ENCODE measurements around the gene SCP2. TPM values are rescaled to one million over a fixed set of nuclear protein-coding genes. Genes with fewer than 3 reads are reported as not detected.

The SCP2 gene
- total RNA-seq, 4 donors from 2014 or later, result 114 to 311 (median 223) TPM

DNA sequence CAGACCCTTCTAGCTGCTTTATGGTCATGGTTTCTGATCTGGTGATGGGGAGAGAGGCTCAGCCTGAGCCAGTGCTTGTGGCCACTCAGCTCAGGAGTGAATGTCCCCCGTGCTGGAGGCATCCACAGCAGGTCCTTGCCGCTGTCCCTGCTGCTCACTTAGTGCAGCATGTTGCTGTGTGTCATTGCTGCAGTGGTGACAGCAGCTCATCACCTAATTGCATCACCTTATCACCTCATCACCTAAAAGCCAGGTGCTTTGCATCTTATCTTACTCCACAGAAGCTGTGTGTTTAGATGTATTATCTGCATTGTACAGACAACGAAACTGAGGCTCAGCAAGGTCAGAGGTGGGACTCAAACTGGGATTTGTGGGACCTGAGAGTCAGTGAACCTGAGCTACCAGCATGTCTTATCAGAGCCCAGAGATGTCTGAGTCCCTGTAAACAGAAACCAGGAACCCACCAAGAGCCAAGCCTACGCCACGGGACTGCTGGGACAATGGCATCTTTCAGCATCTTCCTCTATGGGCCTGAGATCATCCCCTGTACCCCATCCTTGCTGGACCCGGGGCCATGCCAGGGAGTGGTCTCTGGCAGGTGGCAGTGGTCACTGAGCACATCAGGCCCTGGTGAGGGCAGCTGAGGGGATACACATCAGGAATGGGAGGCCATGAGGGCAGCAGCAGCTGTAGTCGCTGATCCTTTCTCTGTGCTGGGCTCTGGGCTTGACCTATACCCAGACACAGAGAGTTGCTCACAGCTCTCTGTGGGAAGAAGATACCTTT, 141.4 kb downstream of the SCP2 start:
- Histone ChIP-seq H3K27ac (no peak overlapping the region), H3K4me3 (no peak overlapping the region), H3K9me3 (no peaks in the 10 kb centered on the region), H3K4me1 (peaks cover 0 to 3% (median 0%) of the 10 kb centered on the region in 4 donors), H3K27me3 (peaks cover 4% of the 10 kb centered on the region), H3K36me3 (no peaks in the 10 kb centered on the region)
- TF ChIP-seq POLR2A (IDR thresholded peaks at IDR 0.05), result no peak
- TF ChIP-seq POLR2AphosphoS5 (IDR thresholded peaks at IDR 0.05), result no peak
- TF ChIP-seq CTCF (IDR thresholded peaks at IDR 0.05), result no peak
- TF ChIP-seq EP300 (IDR thresholded peaks at IDR 0.05; ENCODE audit: low read depth), result no peak
- intact Hi-C loops (cut with DNase I; ENCODE audit: low total_unique reads), result loop anchor here (10.0 kb wide), 1 partner anchor 54 kb away; no protein-coding TSS in a partner anchor
- in situ Hi-C loops (cut with MboI; ENCODE audit: low pct_ligation_motif_present in 1 of 4, low pct_unique_long_range_greater_than_20kb in 1 of 4, low sequenced_read_pairs in 3 of 4), result no loop called here
- no peak for DNase-seq
- 95% methylated on average over 7 of the region's 7 CpGs; no CpG with 5 or more reads in 1 of the 2 donors for WGBS, 2 donors (ENCODE audit: low coverage in 1 of 2)

DNA sequence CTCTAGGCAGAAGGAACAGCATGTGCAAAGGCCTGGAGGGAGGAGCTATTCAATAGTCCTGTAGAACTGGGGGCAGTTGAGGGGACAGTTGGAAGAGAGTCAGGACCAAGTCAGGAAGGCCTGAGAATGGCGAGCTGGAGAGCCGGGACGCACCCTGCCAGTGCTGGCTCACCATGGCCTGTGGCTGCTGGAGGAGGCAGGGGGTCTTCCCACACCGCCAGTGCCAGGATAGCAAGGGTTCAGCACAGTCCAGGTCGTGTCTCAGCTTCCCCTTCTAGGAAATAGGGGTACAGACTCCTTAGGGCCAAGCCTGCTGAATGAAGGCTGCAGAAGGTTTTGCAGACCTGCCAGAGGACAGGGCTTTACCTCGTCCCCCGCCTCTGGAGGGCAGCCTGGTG, 142.2 kb downstream of the SCP2 start:
- H3K27ac ChIP-seq, result no peak overlapping the region
- H3K9me3 ChIP-seq, result no peaks in the 10 kb centered on the region
- DNase-seq, result no peak
- no peak overlapping the region for H3K4me3 ChIP-seq
- intact Hi-C loops (cut with DNase I; ENCODE audit: low total_unique reads) (loop anchor here (10.0 kb wide), 1 partner anchor 54 kb away; no protein-coding TSS in a partner anchor), in situ Hi-C loops (cut with MboI; ENCODE audit: low pct_ligation_motif_present in 1 of 4, low pct_unique_long_range_greater_than_20kb in 1 of 4, low sequenced_read_pairs in 3 of 4) (no loop called here)
- 82% methylated on average over 7 of the region's 7 CpGs; no CpG with 5 or more reads in 1 of the 2 donors for WGBS, 2 donors (ENCODE audit: low coverage in 1 of 2)
- peaks cover 0 to 3% (median 0%) of the 10 kb centered on the region in 4 donors for H3K4me1 ChIP-seq
- H3K36me3 ChIP-seq, result no peaks in the 10 kb centered on the region
- TF ChIP-seq POLR2AphosphoS5 (IDR thresholded peaks at IDR 0.05), result no peak
- no peaks in the 10 kb centered on the region for H3K27me3 ChIP-seq

DNA sequence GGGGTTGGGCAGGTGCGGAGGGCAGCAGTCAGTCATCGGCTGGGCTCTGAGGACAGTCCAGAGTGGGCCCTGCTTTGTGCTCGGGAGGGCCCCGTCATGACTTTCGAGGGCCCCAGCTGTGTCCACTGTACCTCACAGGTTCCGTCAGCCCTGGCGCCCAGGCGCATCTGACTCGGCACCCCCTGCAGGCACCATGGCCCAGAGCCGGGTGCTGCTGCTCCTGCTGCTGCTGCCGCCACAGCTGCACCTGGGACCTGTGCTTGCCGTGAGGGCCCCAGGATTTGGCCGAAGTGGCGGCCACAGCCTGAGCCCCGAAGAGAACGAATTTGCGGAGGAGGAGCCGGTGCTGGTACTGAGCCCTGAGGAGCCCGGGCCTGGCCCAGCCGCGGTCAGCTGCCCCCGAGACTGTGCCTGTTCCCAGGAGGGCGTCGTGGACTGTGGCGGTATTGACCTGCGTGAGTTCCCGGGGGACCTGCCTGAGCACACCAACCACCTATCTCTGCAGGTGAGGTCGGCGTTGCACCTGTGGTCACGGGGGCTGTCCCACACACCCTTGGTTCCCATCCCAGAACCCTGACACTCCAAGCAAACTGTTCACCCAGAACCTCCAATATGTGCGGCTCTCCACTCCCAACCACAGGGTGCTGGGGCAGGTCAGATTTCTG, 142.7 kb downstream of the SCP2 start:
- in situ Hi-C loops (cut with MboI; ENCODE audit: low pct_ligation_motif_present in 1 of 4, low pct_unique_long_range_greater_than_20kb in 1 of 4, low sequenced_read_pairs in 3 of 4), result no loop called here
- no peak for DNase-seq

DNA sequence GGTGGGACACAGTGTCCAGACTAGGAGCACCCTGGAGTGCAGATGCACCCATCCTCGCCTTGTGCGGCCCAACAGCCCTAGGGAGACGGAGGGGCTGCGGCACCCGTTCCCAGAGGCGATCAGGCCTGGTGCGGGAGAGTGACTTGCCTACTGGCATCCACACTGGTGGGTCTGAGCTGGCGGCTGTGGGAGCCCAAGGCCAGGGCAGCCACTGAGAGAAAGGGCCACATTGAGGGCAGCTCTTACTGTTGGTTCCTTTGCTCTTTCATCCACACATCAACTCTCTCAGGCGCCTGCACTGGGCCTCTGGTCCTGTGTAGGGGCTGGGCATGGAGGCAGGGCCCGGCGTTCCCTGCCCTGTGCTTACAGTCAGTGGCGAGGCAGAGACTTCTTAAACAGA, 143.5 kb downstream of the SCP2 start:
- H3K27ac ChIP-seq, result no peak overlapping the region
- no peak for TF ChIP-seq CTCF (IDR thresholded peaks at IDR 0.05)
- no peak for TF ChIP-seq POLR2AphosphoS5 (IDR thresholded peaks at IDR 0.05)
- no peak for TF ChIP-seq POLR2A (IDR thresholded peaks at IDR 0.05)
- TF ChIP-seq EP300 (IDR thresholded peaks at IDR 0.05; ENCODE audit: low read depth), result no peak
- intact Hi-C loops (cut with DNase I; ENCODE audit: low total_unique reads), result no loop called here
- H3K4me1 ChIP-seq, result peaks cover 0 to 3% (median 0%) of the 10 kb centered on the region in 4 donors
- in situ Hi-C loops (cut with MboI; ENCODE audit: low pct_ligation_motif_present in 1 of 4, low pct_unique_long_range_greater_than_20kb in 1 of 4, low sequenced_read_pairs in 3 of 4), result no loop called here
- H3K27me3 ChIP-seq, result no peaks in the 10 kb centered on the region
- H3K36me3 ChIP-seq, result no peaks in the 10 kb centered on the region
- 94 to 100% methylated on average over 1 to 12 of the region's 12 CpGs for WGBS, 2 donors (ENCODE audit: low coverage in 1 of 2)
- H3K4me3 ChIP-seq, result no peak overlapping the region
- DNase-seq, result no peak
- H3K9me3 ChIP-seq, result no peaks in the 10 kb centered on the region

More for the DNA sequence above, 142.7 kb downstream of the SCP2 start:
- intact Hi-C loops (cut with DNase I; ENCODE audit: low total_unique reads), result loop anchor here (10.0 kb wide), 1 partner anchor 55 kb away; no protein-coding TSS in a partner anchor
- Histone ChIP-seq H3K4me1 (peaks cover 0 to 3% (median 0%) of the 10 kb centered on the region in 4 donors), H3K9me3 (no peaks in the 10 kb centered on the region), H3K36me3 (no peaks in the 10 kb centered on the region), H3K4me3 (no peak overlapping the region), H3K27ac (no peak overlapping the region), H3K27me3 (no peaks in the 10 kb centered on the region)
- no peak for TF ChIP-seq EP300 (IDR thresholded peaks at IDR 0.05; ENCODE audit: low read depth)
- TF ChIP-seq CTCF (IDR thresholded peaks at IDR 0.05), result no peak
- TF ChIP-seq POLR2AphosphoS5 (IDR thresholded peaks at IDR 0.05), result no peak
- no peak for TF ChIP-seq POLR2A (IDR thresholded peaks at IDR 0.05)
- 94% methylated on average over 10 of the region's 31 CpGs; no CpG with 5 or more reads in 1 of the 2 donors for WGBS, 2 donors (ENCODE audit: low coverage in 1 of 2)
